Measurements from ENCODE around the gene ROCK2.
"Not testable (repeated sequence)": the region's sequence is repeated elsewhere in the genome, so short reads cannot be mapped to it uniquely, and the experiment has no call there.

The ROCK2 gene

DNA sequence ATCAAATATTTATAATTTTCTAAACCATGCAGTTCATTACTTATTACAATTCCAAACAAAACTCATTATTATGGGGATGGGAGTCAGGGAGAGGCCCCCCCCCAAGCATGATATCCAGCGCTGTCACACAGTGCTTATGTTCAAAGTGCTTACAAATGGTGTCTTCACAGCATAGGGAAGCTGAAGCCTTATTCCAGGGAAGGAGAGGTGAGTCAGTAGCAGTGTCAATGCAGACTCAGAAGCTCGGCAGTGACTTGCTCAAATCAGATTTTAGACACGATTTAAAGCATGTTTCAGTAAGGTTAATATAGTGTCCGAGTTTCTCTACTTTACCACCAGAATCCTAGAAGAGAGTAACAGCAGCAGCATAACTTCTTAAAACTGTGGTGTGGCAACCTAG is 164.5 kb downstream of the ROCK2 start:
- DNase-seq (ENCODE audit: low read depth in 2 of 2): no peak

DNA sequence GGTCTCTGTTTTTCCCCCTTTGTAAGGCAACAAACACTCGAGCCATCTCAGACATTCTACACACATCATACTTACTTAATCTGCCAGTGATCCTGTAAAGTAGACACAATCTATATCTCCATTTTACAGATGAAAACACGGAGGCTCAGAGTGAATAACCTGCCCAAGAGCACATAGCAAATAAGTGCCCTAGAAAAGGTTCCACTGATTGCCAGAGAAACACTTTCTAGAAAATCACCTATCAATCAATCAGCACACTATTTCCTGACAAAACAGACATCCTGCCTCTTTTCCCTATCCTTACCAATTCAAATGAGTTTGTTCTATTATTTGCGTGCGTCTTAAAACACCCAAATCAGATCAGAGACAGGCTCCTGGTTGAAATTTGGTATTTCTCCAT is 165.2 kb downstream of the ROCK2 start:
- no peak for DNase-seq (ENCODE audit: low read depth in 2 of 2)

DNA sequence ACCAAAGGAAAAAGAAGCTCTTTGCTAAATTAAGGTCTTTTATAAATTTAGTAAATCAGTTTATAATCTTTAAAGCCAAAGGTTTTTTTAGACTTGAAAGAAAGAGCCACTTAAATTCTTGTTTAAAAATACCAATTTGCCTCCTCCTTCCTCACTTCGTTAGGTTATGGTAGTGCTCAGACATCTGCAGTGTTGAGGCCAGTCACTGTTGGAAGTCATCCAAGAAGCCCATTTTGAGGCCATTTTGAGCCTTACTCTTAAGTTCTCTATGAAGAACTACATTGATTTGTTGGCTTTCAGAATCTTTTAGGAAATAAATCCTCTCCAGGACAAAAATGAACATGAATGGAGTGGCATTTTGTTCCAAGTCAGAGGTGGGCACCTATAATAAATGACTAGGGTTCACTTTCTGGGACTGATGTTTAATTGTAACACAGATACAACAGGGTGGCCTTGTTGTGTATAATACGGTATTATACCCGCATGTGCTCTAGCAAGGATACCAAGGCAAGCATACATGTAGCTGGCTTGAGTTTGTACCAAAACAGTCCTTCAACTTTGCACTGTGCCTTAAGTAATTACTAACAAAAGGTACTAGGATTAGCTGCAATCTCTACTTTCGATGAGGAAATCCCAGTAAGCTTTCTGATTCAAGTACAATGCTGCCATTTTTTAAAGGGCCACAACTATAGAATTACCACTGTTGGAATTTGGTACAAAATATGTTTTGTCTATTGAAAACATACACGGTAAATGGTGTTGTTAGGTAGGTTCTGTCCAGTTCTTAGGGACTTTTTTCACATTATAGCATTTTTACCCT is 166.4 kb downstream of the ROCK2 start:
- DNase-seq (ENCODE audit: low read depth in 2 of 2): no peak

DNA sequence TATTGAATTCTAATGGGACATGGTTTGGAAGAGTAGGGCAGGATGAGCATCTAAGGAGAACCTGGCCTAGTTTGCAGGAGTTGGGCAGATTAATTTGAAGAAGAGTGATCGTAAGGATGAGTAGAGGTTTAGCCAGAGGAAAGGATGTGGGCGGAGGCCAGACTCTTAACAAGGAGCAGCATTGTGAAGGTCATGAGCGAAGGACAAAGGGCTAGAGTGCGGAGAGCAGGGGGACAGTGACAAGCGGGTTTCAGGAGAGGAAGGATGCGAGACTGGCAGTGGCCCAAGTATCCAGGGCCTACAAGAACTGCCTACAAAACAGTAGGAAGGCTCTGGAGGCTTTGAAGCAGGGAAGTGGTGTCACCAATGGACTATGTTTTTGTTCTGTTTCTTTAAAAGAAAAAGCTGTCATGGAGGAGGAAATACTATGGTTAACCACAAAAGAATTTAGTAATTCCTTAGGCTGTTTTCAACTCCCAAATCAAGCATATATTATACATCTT is 169.1 kb downstream of the ROCK2 start:
- no peak for DNase-seq (ENCODE audit: low read depth in 2 of 2)

DNA sequence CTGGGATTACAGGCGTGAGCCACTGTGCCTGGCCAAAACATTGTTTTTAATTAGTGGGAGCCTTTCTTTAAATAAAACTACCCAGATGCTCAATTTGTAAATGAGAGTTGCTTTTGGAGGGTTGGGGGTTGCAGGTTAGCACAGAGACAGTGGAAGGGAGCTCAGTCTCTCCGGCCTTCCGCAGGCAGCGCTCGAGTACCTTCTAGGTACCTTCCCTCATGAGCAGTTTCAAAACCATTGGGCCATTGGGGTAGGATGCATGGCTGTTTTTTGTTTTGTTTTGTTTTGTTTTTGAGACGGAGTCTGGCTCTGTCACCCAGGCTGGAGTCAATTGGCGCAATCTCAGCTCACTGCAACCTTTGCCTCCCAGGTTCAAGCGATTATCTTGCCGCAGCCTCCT is 170.2 kb downstream of the ROCK2 start:
- DNase-seq (ENCODE audit: low read depth in 2 of 2): no peak

DNA sequence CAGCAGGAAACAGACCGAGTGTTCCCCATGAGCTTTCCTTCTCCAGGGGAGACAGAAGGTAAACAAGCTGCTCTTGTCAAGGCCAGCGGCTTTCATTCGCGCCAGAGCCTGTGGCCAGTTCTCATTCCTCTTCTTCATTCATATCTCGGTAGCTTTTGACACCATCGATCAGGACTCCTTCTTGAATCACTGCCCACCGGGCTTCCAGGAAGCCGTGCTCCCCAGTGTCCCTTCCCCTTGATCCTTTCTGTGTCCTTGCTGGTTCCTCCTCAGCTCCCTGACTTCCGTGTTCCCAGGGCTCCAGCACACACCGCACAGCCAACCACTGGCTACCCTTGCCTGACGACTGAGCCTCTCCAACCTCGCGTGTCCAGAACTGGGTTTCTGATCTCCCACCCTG is 175.1 kb downstream of the ROCK2 start:
- no peak for DNase-seq (ENCODE audit: low read depth in 2 of 2)

DNA sequence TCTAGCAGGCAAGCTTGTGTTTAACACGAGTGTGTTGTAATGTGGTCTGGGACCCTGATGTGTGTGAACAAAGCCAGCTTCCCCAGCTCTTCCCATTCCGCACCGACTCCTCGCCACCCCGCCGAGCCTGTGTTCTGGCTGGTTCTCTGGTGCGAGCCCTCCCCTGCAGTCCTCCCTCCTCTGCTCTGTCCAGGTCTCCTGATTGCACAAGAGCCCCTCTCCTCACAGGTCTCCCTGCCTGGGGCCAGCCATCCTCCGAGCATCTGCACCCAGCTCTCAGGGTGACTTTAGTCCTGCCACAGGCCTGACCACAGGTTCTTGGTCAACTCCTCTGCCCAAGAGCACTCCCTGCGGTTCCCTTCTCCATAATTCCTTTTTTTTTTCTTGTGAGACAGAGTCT is 175.9 kb downstream of the ROCK2 start:
- DNase-seq (ENCODE audit: low read depth in 2 of 2): no peak

DNA sequence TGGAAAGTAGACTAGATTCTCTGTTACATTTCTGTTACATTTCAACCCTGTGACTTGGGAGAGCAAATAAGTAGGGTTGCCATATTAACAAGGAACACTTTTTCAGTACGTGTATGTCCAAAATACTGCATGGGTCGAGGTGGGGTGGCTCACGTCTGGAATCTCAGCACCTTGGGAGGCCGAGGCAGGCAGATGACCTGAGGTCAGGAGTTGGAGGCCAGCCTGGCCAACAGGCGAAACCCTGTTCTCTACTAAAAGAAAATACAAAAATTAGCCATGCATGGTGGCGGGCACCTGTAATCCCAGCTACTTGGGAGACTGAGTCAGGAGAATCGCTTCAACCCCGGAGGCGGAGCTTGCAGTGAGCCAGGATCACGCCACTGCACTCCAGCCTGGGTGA is 178.0 kb downstream of the ROCK2 start:
- no peak for DNase-seq (ENCODE audit: low read depth in 2 of 2)

DNA sequence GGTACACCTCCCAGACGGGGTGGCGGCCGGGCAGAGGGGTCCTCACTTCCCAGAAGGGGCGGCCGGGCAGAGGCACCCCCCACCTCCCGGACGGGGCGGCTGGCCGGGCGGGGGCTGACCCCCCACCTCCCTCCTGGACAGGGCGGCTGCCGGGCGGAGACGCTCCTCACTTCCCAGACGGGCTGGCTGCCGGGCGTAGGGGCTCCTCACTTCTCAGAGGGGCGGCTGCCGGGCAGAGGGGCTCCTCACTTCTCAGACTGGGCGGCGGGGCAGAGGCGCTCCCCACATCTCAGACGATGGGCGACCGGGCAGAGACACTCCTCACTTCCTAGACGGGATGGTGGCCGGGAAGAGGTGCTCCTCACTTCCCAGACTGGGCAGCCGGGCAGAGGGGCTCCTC is 179.4 kb downstream of the ROCK2 start:
- DNase-seq (ENCODE audit: low read depth in 2 of 2): not testable (repeated sequence)

DNA sequence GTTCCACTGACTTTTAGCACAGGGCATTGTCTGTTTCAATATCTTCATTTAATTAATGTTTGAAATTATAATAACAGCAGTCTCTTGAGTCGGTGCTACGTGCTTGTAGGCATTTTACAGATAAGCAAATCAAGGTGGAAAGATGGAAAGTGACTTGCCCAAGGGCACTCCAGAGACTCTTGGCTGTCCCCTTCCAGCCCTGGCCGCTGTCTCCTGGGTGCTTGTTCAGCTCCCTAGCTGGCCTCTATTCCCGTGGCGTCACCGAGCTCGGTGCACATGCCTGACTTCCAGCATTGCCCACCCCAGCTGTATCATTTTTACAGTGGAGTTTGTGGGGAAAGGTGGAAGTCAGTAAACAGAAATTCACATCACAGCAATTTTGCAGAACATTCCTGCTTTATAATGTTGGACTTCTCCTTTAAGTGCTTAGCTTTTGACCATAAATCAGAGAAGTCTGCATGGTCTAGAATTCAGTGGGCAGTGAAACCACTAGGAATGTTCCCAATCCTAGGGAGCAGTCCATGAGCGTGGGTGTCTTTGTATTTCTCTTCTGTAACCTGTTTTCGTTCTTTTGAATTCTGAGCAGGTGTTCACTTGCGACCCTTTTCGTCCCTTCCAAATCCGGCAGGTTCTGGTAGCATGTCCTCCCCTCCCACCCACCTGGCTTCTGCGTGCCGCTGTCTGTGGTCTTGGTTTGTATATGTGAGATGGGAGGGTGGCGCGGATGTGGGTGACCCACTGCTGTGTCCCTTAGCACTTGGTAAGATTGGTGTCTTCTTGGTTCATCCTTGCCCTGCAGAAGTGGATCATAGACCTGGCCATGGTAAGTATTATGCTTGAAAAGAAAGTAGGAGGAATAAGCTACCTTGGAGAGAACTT is 180.8 kb downstream of the ROCK2 start:
- no peak for DNase-seq (ENCODE audit: low read depth in 2 of 2)

DNA sequence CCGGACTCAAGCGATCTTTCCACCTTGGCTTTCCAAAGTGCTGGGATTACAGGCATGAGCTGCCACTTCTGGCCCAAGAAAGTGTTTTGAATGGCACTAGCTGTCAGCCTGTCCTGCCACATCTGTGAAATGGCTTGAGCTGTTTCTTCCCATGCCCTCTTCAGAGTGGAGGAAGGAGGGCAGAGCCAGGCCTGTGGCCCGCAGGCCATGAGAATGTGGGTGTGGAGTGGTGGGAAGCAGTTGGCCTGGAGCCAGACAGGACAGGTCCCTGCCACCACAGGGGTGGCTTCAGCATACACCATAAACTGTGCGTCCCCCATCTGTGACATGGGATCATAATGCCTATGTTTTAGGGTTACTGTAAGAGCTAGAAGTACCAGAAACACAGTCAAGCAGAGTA is 182.7 kb downstream of the ROCK2 start:
- DNase-seq (ENCODE audit: low read depth in 2 of 2): no peak

DNA sequence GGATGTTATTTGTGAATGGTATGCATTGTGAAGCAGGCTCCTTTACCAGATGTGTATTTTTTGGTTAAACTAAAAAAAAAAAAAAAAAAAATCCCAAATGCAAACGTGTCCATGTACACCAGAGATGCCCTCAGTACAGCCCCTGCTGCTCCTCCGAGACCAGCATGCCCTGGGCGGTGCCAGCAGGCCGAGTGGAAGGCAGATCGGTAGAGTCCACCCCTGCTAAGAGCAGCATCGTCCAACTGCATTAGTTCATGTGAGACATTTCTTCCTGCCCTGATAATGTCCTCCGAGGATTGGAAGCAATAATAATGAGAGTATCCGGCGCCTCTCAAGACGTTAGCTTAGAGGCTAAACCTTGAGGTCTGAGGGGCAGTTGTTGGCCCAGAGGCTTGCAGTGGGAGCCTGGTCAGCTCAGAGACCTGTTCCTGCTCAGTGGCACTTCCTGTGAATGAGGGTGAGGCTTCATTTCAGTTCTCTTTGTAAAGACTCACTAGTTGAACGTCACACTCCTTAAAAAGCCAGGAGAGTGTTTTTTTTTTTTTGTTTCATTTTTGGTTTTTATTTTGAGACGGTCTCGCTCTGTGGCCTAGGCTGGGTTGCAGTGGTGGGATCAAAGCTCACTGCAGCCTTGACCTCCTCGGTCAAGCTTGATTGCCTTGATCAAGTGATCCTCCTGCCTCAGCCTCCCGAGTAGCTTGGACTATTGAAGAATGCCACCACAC is 183.5 kb downstream of the ROCK2 start:
- DNase-seq (ENCODE audit: low read depth in 2 of 2): no peak

DNA sequence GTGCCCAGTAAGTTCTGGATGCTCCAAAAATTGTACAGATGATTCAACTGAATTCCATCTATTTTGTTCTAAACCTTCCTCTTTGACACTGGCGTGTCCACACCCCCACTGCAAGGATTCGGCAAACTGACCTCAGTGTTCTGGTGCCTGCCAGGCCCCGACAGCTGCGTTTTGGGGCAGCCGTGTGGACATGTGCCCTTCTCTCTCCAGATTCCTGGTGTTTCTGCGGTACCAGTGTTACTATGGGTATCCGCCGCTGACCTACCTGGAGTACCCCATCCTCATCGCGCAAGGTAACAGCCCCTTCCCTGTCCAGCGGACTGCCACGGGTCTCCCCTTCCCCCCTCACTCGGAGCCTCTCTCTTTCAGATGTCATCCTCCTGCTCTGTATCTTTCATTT is 184.2 kb downstream of the ROCK2 start:
- no peak for DNase-seq (ENCODE audit: low read depth in 2 of 2)

DNA sequence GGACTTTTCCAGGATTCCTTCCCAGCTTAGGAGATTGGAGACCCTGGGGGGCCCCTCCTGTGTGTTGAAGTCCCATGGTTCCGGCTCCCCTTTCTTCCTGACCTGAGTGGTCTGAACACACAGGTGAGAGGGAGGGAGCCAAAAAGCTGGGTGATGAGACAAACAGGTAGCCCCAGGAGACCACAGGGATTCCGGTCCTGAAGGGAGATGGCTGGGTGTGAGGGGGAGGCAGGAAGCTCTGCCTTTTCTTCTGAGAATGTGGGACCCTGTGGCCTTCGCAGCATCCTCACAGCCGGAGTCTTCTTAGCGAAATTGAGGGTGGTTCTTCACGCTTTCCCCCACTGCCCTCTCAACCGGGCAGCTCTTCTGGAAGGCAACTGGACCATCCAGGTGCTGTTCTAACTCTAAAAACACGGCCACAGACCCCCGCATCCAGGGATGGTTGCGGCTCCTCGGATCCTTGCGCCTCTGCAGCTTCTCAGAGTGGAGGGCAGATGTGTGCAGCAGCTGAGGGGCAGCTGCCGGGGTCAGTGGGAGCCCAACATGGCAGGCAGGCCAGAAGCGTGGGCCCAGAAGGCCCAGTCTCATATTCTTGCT is 184.8 kb downstream of the ROCK2 start:
- DNase-seq (ENCODE audit: low read depth in 2 of 2): no peak

DNA sequence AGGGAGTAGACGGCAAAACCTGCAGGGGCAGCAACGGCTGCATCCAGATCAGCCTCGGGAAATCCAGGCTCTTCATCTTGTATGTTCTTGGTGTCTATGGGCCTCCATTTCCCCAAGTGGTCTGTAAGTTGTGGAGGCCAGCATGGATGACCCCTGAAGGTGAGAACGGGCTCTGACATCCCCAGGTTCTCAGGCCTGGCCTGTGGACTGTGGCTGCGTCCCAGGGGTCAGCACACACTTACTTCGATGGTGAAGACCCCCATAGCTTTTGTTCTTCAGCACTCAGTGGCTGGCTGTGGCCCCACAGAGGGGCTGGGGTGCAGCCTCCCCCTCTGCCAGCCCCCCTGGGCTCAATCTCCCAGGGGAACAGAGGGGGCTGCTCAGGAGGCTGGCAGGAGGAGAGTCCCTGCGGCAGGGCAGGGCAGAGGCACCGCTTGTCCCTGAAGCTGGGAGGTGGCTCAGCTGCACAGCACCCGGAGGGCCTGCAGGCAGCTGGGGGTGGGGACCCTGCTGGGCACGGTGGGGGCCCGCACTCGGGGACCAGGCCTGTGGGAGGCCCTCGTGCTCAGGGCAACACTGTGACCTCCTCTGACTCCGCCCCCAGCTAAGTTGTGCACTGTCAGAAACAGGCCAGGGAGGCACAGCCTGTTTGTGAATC is 185.4 kb downstream of the ROCK2 start:
- no peak for DNase-seq (ENCODE audit: low read depth in 2 of 2)

DNA sequence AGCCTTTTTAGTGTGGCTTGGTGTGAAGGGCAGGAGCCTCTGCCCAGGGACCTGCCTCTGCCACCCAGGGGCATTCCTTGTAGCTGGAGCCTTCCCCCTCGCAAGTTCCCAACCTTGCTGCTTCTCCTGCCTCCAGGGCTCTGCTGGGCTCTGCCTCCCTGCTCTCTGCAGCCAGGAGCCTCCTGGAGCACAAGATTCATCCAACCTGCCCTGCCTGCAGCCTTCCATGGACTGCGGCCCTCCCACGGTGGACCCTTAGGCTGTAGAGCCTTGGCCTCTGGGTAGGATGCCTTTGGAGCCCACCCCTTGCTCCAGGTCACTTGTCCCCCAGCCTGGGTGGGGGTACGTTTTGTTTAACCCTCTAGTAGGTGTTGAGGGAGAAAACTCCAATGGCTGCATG is 186.7 kb downstream of the ROCK2 start:
- DNase-seq (ENCODE audit: low read depth in 2 of 2): no peak

DNA sequence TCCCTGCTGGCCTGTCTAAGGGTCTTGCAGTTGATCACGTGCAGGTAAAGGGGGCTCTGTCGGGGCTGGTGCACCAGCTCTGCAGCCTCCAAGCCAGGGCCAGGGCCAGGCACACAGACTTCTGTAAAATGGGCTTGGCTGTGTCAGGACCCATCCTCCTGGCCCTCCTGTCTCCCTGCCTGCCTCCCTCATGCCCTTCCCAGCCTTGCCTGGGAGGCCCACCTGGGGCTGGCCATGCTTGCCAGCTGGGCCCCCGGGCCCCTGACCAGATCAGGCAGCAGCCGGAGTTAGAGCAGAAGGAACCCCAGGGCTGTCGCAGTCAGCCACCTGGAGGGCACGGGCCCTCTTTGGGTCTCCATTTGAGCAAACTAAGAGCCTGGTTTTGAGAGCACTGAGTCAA is 187.1 kb downstream of the ROCK2 start:
- no peak for DNase-seq (ENCODE audit: low read depth in 2 of 2)

DNA sequence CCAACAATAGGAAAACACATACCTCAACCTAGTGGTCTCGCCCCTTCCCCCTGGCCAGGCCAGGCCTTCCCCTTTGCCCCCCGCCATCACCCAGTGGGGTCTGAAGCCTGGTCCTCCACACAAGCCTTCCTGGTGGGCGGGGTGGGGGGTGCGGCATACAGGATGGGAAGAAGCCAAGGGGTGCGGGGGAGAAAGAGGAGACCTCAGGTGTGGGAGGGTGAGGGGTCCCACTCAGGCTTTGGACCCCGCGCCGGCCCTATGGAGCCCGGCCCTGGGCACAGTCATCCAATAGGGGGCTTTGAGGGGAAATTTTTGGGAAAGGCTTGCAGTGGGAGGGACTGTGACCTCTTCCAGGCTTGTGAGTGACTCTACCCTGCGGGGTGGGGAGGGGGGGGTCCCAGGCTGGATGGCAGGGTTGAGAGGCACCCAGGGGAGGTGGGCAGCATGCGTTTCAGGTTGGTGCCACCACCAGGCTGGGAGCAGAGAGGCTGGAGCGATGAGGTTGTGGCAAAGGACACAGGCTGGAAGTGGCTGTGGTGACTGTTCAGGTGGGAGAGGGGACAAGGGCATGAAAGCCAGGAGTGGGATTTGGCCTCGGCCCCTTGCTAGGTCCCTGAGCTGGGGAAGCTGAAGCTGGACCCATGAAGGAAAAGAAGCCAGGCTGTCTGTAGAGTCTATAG is 187.9 kb downstream of the ROCK2 start:
- DNase-seq (ENCODE audit: low read depth in 2 of 2): no peak

DNA sequence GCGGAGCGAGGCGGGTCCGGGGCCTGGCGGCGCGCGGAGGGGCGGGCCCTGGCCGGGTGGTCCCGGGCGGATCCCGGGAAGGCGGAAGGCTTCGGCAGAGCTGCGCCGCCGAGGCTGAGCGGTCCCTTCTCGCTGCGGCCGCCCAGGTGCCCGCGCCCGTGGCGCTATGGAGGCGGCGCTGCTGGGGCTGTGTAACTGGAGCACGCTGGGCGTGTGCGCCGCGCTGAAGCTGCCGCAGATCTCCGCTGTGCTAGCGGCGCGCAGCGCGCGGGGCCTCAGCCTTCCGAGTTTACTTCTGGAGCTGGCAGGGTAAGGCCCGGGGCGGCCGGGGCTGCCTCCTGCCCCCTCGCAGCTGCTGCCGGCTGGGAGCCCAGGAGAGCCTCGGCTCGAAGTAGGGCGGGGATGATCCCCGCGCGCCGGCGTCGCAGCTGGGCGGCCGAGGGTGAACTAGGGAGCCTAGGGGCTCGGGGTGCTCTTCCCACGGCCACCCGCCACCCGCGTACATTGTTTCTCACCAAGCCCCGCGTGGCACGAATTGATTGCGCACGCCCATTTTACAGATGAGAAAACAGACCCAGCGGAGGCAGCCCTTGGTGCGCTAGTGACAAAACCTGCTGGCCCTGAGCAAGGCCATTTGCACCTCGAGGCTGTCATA is 188.9 kb downstream of the ROCK2 start, which contains the start of gene SLC66A3:
SLC66A3 (plus strand) TSS at position 87 of the 655 bp plus-strand sequence; CDS start at position 167, 80 bp downstream.
- no peak for DNase-seq (ENCODE audit: low read depth in 2 of 2)

DNA sequence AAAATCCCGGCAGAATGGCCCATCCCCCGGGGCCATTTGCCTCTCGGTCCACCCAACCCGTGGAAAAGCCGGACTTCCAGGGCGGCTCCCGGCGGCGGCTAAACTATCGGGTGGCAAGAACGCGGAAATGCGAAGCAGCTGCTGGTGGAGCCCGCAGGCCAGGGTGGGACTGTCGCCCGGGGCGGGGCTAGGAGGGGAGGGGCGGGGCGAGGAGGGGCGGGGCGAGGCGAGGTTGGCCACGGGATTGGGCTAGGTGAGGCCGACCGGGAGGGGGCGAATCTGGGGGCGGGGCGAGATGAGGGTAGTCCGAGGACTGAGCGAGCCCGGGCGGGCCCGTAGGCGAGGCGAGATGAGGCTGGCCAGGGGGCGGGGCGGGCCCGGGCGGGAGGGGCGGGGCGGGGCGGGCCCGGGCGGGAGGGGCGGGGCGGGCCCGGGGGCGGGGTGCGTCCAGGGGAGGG is 189.5 kb downstream of the ROCK2 start:
- peak; percentile 97 to 99 for DNase-seq (ENCODE audit: low read depth in 2 of 2)
